HG03103 (cell line): ENCODE data around the gene SPHK2.
A peak's percentile ranks its signal among the peaks of the same experiment; 100 is the strongest.

ENCODE experiments used
- ATAC-seq: cut with Tn5 transposase; IDR thresholded peaks from one replicate; pipeline ENCODE4 v1.9.1; 2021; ENCODE audit warnings: low read depth; ENCODE audit not compliant: unreplicated experiment

Gene SPHK2

GRCh38 chr19:48635263-48635965 lies 16.1 kb downstream of the SPHK2 start:
- ATAC-seq = no peak

GRCh38 chr19:48635966-48636858 lies 16.9 kb downstream of the SPHK2 start:
- no peak for ATAC-seq

GRCh38 chr19:48636859-48637448 lies 17.6 kb downstream of the SPHK2 start, which contains the start of gene DBP:
DBP (minus strand) TSS chr19:48637379; CDS start chr19:48636994, 385 bp downstream.
- ATAC-seq = peak; percentile 24

GRCh38 chr19:48637449-48637947 lies 18.2 kb downstream of the SPHK2 start:
- peak; percentile 58 for ATAC-seq

GRCh38 chr19:48637948-48638830 lies 18.9 kb downstream of the SPHK2 start:
- peak; percentile 5 for ATAC-seq

DNA sequence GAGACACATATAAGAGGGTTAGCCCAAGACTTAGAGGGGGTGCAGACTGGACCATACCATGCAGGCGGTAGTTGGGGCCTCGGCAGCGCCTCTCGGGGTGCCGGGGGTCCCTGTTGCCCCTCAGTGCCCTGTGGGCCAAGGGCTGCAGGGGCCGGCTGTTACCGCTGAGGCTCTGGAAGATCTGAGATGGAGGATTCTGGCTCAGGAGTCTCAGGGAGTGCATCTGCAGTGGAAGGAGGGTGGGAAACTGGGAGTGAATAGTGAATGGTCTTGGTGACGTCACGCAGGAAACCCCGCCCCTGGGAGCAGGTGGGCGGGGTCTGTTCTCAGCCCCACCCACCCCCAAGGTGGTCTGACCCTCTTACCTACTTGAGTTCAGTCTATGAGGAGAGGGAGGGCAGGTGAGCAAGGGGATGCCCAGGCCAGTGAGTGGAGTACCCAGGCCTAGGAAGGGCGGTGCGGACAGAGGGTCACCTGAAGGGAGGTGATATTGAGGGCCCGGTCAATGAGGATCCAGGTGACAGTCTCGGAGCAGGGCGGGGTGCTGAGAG lies 19.6 kb downstream of the SPHK2 start:
- ATAC-seq = no peak

DNA sequence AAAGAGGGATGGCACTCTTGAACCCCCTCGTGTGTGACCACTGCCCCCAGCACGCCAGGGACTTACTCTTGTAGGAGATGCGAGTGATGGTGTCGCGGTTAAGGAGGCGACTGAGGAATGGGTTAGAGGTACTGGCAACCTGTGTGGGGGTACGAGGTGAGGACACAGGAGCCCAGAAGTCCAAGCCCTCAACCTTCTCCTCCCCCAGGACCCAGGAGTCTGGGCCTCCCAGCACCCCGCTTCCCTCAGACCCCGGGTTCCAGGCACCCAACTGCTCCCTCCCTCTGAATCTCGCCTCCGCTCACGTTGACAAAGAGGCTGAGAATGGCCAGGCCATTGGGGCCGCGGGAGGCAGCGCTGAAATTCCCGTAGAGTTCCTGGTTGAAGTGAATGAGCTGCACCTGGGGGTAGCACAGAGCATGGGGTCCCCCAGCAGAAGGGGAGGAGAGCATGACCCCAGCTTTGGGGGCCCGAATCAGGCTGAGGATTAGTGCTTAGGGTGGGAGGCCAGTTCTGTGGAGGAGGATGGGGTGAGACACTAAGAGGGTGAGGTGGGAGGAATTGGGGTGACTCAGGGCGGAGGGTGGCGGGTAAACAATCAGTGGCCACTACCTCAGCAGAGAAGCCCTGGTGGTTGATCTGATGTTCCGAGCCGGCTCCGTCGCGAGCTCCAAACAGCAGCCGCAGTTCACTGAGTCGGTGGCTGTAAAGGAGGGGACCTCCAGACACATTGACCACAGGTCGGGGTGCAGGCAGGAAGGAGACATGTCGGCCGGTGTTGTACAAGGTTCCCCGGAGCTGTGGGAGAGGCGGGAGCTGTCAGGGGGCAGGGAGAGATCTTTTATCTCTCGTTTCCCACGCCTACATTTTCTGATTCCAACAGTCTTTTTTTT lies 20.4 kb downstream of the SPHK2 start:
- ATAC-seq = no peak

- ATAC-seq = no peak
These were observed 22.5 kb downstream of the SPHK2 start for GRCh38 chr19:48641850-48642249.

- no peak for ATAC-seq
These were observed 23.6 kb downstream of the SPHK2 start for GRCh38 chr19:48642862-48643261.

- no peak for ATAC-seq
These were observed 25.0 kb downstream of the SPHK2 start for GRCh38 chr19:48644355-48644754.

DNA sequence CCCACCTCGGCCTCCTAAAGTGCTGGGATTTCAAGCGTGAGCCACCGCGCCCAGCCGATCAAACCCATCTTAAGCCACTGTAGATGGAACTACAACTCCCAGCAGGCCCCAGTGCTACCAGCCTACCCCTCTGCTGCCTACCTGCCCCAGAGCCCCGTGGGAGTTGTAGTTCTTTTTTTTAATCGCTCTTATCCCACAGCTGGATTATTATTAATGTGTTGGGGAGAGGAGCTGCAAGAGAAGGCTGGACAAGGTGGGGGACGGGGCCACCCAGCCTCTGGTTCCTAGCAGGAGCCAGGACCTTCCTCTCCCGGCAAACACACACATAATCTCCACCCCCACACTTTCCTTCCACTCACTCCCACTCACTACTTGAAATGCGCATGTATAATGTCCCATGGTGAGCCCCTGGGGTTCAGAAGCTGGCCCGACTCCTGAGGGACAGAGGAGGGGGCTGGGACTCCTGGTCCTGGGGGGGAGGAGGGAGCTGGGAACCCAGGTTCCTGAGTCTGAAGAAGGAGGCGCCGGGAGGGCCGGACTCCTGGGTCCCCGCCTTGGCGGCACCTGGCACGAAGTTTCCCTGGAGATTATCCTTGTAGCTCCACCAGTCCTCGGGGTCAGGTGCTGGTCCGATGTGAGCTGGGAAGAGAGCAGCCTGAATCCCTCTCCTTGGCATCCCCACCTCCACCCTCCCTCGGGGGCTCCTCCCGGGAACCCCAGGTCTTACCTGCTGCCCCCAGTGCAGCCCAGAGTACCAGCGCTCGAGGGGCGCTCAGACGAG lies 25.7 kb downstream of the SPHK2 start:
- no peak for ATAC-seq

- no peak for ATAC-seq
These were observed 26.3 kb downstream of the SPHK2 start for GRCh38 chr19:48645620-48646000.

DNA sequence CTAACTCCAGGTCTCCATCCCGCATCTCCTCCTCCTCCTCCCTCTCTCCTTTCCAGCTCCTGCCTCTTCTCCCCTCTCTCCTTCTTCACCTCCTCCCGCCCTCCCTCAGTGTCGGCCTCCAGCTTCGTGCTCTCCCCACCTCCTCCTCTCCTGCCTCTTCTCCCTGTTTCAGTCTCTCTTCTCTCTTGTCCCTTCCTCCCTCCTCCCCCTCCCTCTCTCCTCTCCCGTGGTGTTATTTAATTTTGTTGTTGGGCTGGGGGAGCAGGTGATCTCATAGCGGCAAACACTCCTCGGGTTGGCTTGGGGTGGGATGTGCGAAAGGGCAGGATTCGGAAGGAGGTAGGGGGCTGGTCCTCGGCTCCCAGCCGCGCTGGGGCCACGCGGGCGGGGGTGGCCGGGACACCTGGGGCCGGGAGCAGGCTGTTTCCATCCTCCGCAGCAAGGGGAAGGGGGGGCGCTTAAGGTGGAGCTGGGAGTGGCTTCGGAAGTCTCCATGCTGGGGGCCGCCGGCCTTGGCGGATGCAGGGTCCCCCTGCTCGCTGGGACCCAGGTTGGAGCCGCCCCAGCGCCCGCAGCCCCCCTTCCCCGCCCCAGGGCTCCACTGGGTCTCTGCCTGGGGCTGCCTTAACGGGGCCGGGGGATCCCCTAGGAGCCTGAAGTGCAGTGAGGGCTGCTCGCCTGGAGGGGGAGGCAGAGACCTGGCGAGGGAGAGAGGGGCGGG lies 26.9 kb downstream of the SPHK2 start, which contains the start of gene CA11:
Gene CA11, minus strand, starts transcription at position 187 of the 721 bp plus-strand sequence. CDS start 555 bp downstream, outside the sequence.
- ATAC-seq = peak; percentile 82

DNA sequence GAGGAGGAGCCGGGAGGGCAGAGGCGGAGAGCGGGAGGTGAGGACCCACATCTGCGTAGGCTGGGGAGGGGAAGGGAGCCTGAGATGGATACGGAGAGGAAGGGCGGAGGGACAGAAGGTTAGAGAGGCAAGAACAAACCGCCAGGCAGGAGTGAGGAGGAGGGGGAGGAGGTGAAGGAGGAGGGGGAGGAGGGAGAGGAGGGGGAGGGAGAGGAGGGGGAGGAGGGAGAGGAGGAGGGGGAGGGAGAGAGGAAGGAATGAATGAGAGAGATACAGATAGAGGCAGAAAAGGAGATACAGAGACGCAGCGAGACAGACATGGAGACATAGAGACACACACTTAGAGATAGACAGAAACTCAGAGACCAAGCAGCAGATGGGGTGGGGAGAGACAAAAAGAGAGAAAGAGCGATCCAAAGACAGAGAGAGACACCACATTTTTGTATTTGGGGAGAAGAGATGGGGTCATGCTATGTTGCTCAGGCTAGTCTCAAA lies 27.5 kb downstream of the SPHK2 start:
- no peak for ATAC-seq

DNA sequence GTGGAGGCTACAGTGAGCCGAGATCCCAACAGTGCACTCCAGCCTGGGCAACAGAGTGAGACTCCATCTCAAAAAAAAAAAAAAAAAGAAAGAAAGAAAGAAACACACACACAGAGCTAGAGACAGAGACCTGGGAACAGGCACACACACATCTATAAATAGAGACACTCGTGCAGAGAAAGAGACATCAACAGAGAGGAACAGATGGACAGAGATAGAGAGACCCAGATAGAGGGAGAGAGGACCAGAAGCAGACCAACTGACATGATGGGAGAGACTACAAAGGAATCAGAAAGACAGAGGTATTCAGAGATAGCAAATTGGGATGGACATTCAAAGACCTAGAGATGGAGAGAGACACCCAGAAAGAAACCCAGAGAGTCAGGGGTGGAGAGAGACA lies 28.8 kb downstream of the SPHK2 start:
- no peak for ATAC-seq

DNA sequence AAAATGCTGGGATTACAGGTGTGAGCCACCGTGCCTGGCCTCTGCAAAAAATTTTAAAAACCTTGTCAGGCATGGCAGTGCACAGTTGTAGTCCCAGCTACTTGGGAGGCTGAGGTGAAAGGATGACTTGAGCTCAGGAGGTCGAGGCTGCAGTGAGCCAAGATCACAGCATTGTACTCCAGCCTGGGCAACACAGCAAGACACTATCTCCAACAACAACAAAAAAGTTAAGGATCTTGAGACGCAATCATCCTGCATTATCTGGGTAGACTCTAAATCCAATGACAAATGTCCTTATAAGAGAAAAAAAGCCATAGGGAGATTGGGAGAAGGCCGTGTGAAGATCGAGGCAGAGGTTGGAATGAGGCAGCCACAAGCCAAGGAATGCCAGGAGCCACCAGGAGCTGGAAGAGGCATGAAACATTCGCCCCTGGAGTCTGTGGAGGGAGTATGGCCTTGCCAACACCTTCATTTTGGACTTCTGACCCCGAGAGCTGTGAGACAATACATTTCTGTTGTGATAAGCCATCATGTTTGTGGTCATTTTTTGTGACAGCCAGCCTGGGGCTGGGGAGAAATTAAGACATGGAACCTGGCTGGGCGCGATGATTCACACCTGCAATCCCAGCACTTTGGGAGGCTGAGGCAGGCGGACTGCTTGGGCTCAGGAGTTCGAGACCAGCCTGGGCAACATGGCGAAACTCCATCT lies 31.8 kb downstream of the SPHK2 start:
- ATAC-seq = no peak

GRCh38 chr19:48651683-48652048 lies 32.4 kb downstream of the SPHK2 start:
- no peak for ATAC-seq
